Measurements from ENCODE around the gene RNU1-3. TPM values are rescaled to one million over a fixed set of nuclear protein-coding genes. Genes with fewer than 3 reads are reported as not detected.
A peak's percentile ranks its signal among the peaks of the same experiment; 100 is the strongest.
"Not testable (repeated sequence)": the region's sequence is repeated elsewhere in the genome, so short reads cannot be mapped to it uniquely, and the experiment has no call there.

RNU1-3 gene
- total RNA-seq, 1 donor from 2014 or later = 3,564 TPM

GRCh38 chr1:16645271-16646060, 21.3 kb downstream of the RNU1-3 start:
- H3K27me3 Mint-ChIP-seq; H3K27ac Mint-ChIP-seq; H3K36me3 Mint-ChIP-seq; H3K4me1 Mint-ChIP-seq (ENCODE audit: unreplicated experiment); H3K4me3 Mint-ChIP-seq; H3K9me3 Mint-ChIP-seq: not testable (repeated sequence)
- DNase-seq (ENCODE audit: extremely low spot score, unreplicated experiment) = peak; percentile 78

- not testable (repeated sequence) for H3K4me3 Mint-ChIP-seq
Measured at GRCh38 chr1:16644482-16645270, 22.1 kb downstream of the RNU1-3 start.

GRCh38 chr1:16644193-16644481, 22.6 kb downstream of the RNU1-3 start:
- no peak for TF ChIP-seq CTCF (conservative IDR thresholded peaks at IDR 0.05)
- no peak overlapping the region for H3K27ac Mint-ChIP-seq
- DNase-seq (ENCODE audit: extremely low spot score, unreplicated experiment) = no peak
- no peaks in the 10 kb centered on the region for H3K36me3 Mint-ChIP-seq
- H3K4me1 Mint-ChIP-seq (ENCODE audit: unreplicated experiment) = no peaks in the 10 kb centered on the region
- H3K4me3 Mint-ChIP-seq = no peak overlapping the region
- H3K27me3 Mint-ChIP-seq = peaks cover 4% of the 10 kb centered on the region
- no peaks in the 10 kb centered on the region for H3K9me3 Mint-ChIP-seq

More at GRCh38 chr1:16644482-16645270, 22.1 kb downstream of the RNU1-3 start:
- peak; percentile 77 for TF ChIP-seq CTCF (conservative IDR thresholded peaks at IDR 0.05)
- H3K27ac Mint-ChIP-seq; H3K9me3 Mint-ChIP-seq; H3K27me3 Mint-ChIP-seq; H3K4me1 Mint-ChIP-seq (ENCODE audit: unreplicated experiment); H3K36me3 Mint-ChIP-seq: not testable (repeated sequence)
- peak; percentile 100 for DNase-seq (ENCODE audit: extremely low spot score, unreplicated experiment)

- H3K36me3 Mint-ChIP-seq; H3K4me1 Mint-ChIP-seq (ENCODE audit: unreplicated experiment); H3K27me3 Mint-ChIP-seq; H3K4me3 Mint-ChIP-seq; H3K9me3 Mint-ChIP-seq; H3K27ac Mint-ChIP-seq: not testable (repeated sequence)
- DNase-seq (ENCODE audit: extremely low spot score, unreplicated experiment) = peak; percentile 72
Measured at GRCh38 chr1:16643476-16644192, 23.1 kb downstream of the RNU1-3 start.

- not testable (repeated sequence) for H3K27me3 Mint-ChIP-seq; H3K9me3 Mint-ChIP-seq; H3K4me3 Mint-ChIP-seq; H3K27ac Mint-ChIP-seq; H3K36me3 Mint-ChIP-seq; H3K4me1 Mint-ChIP-seq (ENCODE audit: unreplicated experiment)
- DNase-seq (ENCODE audit: extremely low spot score, unreplicated experiment) = peak; percentile 84
Measured at GRCh38 chr1:16643001-16643411, 23.7 kb downstream of the RNU1-3 start.

GRCh38 chr1:16642025-16642966, 24.5 kb downstream of the RNU1-3 start:
- not testable (repeated sequence) for H3K36me3 Mint-ChIP-seq; H3K4me1 Mint-ChIP-seq (ENCODE audit: unreplicated experiment); H3K27me3 Mint-ChIP-seq; H3K27ac Mint-ChIP-seq; H3K4me3 Mint-ChIP-seq; H3K9me3 Mint-ChIP-seq
- peak; percentile 79 for DNase-seq (ENCODE audit: extremely low spot score, unreplicated experiment)

- not testable (repeated sequence) for H3K36me3 Mint-ChIP-seq; H3K4me1 Mint-ChIP-seq (ENCODE audit: unreplicated experiment); H3K4me3 Mint-ChIP-seq; H3K27ac Mint-ChIP-seq; H3K27me3 Mint-ChIP-seq; H3K9me3 Mint-ChIP-seq
- DNase-seq (ENCODE audit: extremely low spot score, unreplicated experiment) = peak; percentile 10
Measured at GRCh38 chr1:16641159-16641975, 25.4 kb downstream of the RNU1-3 start.

- DNase-seq (ENCODE audit: extremely low spot score, unreplicated experiment) = peak; percentile 79
- H3K4me1 Mint-ChIP-seq (ENCODE audit: unreplicated experiment); H3K36me3 Mint-ChIP-seq; H3K27ac Mint-ChIP-seq; H3K4me3 Mint-ChIP-seq; H3K27me3 Mint-ChIP-seq; H3K9me3 Mint-ChIP-seq: not testable (repeated sequence)
Measured at GRCh38 chr1:16639091-16640031, 27.4 kb downstream of the RNU1-3 start.

- not testable (repeated sequence) for H3K4me1 Mint-ChIP-seq (ENCODE audit: unreplicated experiment); H3K36me3 Mint-ChIP-seq; H3K4me3 Mint-ChIP-seq; H3K9me3 Mint-ChIP-seq; H3K27me3 Mint-ChIP-seq; H3K27ac Mint-ChIP-seq
- DNase-seq (ENCODE audit: extremely low spot score, unreplicated experiment) = peak; percentile 77
Measured at GRCh38 chr1:16637941-16638778, 28.6 kb downstream of the RNU1-3 start.
